HEK293T (cell line): Measurements from ENCODE around the gene TCAP.

Experiments
- CTCF ChIA-PET: fragments of 350-600 bp; formaldehyde crosslinking; extraction: SDS; loops from one replicate; lab custom pipeline; 2021; ENCODE audit warnings: antibody characterized with exemption, inconsistent platforms; lab: Yijun Ruan, JAX
- POLR2A ChIA-PET: fragments of 350-600 bp; formaldehyde crosslinking; extraction: SDS; loops from one replicate; lab custom pipeline; 2020; ENCODE audit warnings: antibody characterized with exemption, inconsistent platforms; lab: Yijun Ruan, JAX
- DNase-seq: peaks from one replicate; pipeline ENCODE4 v3.0.0; 2012; ENCODE audit warnings: mixed read lengths; ENCODE audit errors: extremely low spot score
- ARNT ChIP-seq: fragments of 450-650 bp; IDR thresholded peaks from 2 replicates; pipeline ENCODE4 v1.6.1; 2017; ENCODE audit warnings: mild to moderate bottlenecking
- BHLHE40 ChIP-seq: fragments of 450-650 bp; IDR thresholded peaks from 2 replicates; pipeline ENCODE4 v1.6.1; 2016; ENCODE audit warnings: mild to moderate bottlenecking, moderate library complexity, borderline replicate concordance
- CTBP1 ChIP-seq: fragments of 450-650 bp; IDR thresholded peaks from 2 replicates; pipeline ENCODE4 v1.6.1; 2016; ENCODE audit warnings: borderline replicate concordance
- ELF4 ChIP-seq: fragments of 450-650 bp; IDR thresholded peaks from 2 replicates; pipeline ENCODE4 v1.6.1; 2017; ENCODE audit warnings: antibody characterized with exemption
- FOXA1 ChIP-seq: fragments of 450-650 bp; IDR thresholded peaks from 2 replicates; pipeline ENCODE4 v1.6.1; 2016; ENCODE audit warnings: mild to moderate bottlenecking
- FOXK2 ChIP-seq: fragments of 450-650 bp; IDR thresholded peaks from 2 replicates; pipeline ENCODE4 v1.6.1; 2016; ENCODE audit warnings: mild to moderate bottlenecking
- FOXM1 ChIP-seq: fragments of 450-650 bp; IDR thresholded peaks from 2 replicates; pipeline ENCODE4 v1.6.1; 2017; ENCODE audit warnings: mild to moderate bottlenecking, borderline replicate concordance
- HDGF ChIP-seq: fragments of 450-650 bp; IDR thresholded peaks from 2 replicates; pipeline ENCODE4 v1.6.1; 2017; ENCODE audit warnings: antibody characterized with exemption, borderline replicate concordance
- L3MBTL2 ChIP-seq: fragments of 450-650 bp; conservative IDR thresholded peaks from 2 replicates; pipeline ENCODE4 v1.6.1; 2016; ENCODE audit warnings: mild to moderate bottlenecking
- LEF1 ChIP-seq: fragments of 450-650 bp; IDR thresholded peaks from 2 replicates; pipeline ENCODE4 v1.6.1; 2017; ENCODE audit warnings: mild to moderate bottlenecking, borderline replicate concordance
- NFRKB ChIP-seq: fragments of 450-650 bp; IDR thresholded peaks from 2 replicates; pipeline ENCODE4 v1.6.1; 2016; ENCODE audit warnings: mild to moderate bottlenecking, moderate library complexity
- SP1 ChIP-seq: fragments of 450-650 bp; IDR thresholded peaks from 2 replicates; pipeline ENCODE4 v1.6.1; 2017
- SUZ12 ChIP-seq: fragments of 450-650 bp; IDR thresholded peaks from 2 replicates; pipeline ENCODE4 v1.6.1; 2016; ENCODE audit warnings: mild to moderate bottlenecking
- TARDBP ChIP-seq: fragments of 450-650 bp; IDR thresholded peaks from 2 replicates; pipeline ENCODE4 v1.6.1; 2016
- ZNF384 ChIP-seq: fragments of 450-650 bp; IDR thresholded peaks from 2 replicates; pipeline ENCODE4 v1.6.1; 2016
- TF ChIP-seq, protein P1 (sequence below): fragments of 450-650 bp; IDR thresholded peaks from 2 replicates; pipeline ENCODE4 v1.6.1; 2016

TCAP gene

DNA sequence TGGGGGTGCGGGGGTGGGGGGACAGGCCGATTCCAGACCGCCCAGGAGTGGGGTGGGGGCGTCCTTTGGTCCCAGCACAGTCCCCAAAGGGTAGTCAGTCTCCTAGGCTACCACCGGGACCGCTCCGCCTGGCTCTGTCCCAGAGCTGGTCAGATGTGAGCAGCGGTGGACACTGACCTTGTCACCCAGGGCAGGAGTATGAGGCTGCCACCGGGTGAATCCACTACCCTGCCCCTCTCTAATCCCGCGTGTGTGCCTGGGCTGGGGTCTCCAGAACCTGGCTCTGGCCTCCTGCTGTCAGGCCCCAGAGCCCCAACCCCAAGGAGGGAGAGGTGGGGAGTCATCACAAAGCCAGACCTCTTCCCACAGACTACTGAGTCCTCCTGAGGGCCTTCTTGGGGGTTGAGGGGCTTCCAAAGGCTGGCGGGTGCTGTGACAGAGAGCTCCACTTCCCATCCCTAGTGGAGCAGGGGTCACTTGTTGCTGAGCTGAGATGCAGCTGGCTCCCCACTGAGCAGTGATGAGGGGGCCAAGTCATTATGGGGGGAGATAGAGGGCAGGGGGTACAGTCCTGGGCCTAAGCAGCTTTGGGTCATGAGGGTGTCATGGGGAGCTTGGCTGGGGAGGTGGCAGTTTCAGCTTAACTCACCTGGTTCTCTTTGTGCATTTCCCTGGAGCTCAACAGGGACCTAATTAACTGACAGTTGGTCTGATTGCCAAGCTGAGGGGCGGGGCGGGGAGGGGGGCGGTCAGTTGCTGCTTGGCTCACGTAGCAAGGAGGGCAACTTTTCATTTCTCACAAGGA is 37.2 kb upstream of the TCAP start:
- DNase-seq: no peak
- ChIA-PET POLR2A (interaction anchor here (1.1 kb wide), 1 partner anchor 10 kb away, joined by 6 read pairs; no protein-coding TSS in a partner anchor), CTCF (interaction anchor here (1.0 kb wide), 1 partner anchor 27 kb away, joined by 6 read pairs; no protein-coding TSS in a partner anchor)
- no peak for TF ChIP-seq NFRKB
- no peak for TF ChIP-seq SUZ12
- no peak for TF ChIP-seq ZNF384
- no peak for TF ChIP-seq CTBP1
- TF ChIP-seq BHLHE40: no peak
- no peak for TF ChIP-seq TARDBP
- TF ChIP-seq, protein P1, sequence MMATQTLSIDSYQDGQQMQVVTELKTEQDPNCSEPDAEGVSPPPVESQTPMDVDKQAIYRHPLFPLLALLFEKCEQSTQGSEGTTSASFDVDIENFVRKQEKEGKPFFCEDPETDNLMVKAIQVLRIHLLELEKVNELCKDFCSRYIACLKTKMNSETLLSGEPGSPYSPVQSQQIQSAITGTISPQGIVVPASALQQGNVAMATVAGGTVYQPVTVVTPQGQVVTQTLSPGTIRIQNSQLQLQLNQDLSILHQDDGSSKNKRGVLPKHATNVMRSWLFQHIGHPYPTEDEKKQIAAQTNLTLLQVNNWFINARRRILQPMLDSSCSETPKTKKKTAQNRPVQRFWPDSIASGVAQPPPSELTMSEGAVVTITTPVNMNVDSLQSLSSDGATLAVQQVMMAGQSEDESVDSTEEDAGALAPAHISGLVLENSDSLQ: no peak
- no peak for TF ChIP-seq ARNT
- no peak for TF ChIP-seq FOXK2
- no peak for TF ChIP-seq LEF1
- TF ChIP-seq SP1: no peak
- TF ChIP-seq FOXA1: no peak
- TF ChIP-seq HDGF: no peak

DNA sequence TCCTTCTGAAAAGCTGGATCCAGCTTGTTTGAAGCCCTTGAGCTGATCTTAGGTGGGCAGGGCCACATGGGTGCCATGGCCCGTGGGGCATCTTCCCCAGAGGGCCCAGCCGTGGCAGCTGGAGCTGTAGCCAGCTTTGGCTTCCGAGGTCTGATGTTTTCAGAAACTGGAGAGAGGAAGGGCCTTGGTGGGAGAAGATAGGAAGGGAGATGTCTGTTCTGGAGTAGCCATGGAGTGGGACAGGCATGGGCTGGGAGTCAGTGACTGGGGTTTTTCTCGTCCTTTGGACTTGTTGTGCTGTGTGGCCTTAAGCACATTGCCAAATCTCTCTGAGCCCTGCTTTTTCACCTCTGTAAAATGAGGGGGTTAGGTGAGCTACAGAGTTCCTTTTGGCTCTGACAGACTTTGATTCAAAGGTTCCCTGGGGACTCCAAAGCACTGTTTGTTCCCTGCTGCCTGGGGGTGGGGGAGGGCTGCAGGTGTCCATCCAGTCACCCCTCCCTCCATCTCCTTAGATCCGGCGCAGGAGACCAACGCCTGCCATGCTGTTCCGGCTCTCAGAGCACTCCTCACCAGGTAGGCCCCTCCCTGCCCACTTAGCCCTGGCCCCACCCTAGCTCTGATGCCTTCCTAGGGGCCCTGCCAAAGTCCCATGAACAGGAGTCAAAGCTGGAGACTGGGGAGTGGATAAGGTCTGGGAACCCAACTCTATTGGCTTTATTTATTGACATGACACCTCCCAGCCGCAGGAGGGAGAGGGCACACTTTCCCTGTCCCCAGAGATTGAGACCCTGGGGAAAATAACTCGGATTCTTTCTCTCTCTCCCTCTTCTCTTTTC is 36.3 kb upstream of the TCAP start:
- no peak for DNase-seq
- ChIA-PET CTCF (interaction anchor here (1.0 kb wide), 1 partner anchor 26 kb away, joined by 6 read pairs; no protein-coding TSS in a partner anchor), POLR2A (interaction anchor here (1.1 kb wide), 1 partner anchor 9 kb away, joined by 6 read pairs; no protein-coding TSS in a partner anchor)
- TF ChIP-seq NFRKB (no peak), BHLHE40 (no peak), SP1 (no peak), CTBP1 (no peak), ZNF384 (no peak), FOXA1 (no peak), FOXK2 (no peak), HDGF (no peak), ELF4 (no peak), LEF1 (no peak), SUZ12 (no peak), ARNT (no peak), L3MBTL2 (no peak), TARDBP (no peak), FOXM1 (no peak)
- TF ChIP-seq, protein P1: no peak

DNA sequence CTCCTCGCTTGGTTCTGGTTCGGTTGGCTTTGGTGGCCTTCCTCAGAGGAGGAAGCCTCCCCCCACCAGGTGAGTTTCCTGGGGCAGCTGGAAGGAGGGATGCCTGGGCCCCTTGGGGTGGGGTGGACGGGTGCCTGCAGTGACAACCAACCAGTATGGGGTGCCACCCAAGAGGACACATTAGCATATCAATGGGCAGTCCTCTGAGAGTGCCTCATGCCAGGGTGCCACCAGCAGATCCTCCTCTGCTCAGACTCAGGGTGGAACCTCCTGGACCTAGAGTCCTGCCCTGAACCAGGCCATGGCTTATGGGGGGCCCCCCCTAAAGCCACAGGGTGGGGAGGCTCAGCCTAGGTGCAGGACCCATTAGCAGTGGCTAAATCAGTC is 35.7 kb upstream of the TCAP start:
- no peak for DNase-seq
- TF ChIP-seq ARNT: no peak
- TF ChIP-seq, protein P1: no peak
- no peak for TF ChIP-seq CTBP1
- no peak for TF ChIP-seq FOXK2
- no peak for TF ChIP-seq BHLHE40
- no peak for TF ChIP-seq LEF1
- no peak for TF ChIP-seq SUZ12
- TF ChIP-seq L3MBTL2: no peak
- no peak for TF ChIP-seq NFRKB
- TF ChIP-seq SP1: no peak
- TF ChIP-seq FOXM1: no peak
- no peak for TF ChIP-seq ZNF384
- no peak for TF ChIP-seq TARDBP
- CTCF ChIA-PET: no interaction called here
- POLR2A ChIA-PET: no interaction called here

DNA sequence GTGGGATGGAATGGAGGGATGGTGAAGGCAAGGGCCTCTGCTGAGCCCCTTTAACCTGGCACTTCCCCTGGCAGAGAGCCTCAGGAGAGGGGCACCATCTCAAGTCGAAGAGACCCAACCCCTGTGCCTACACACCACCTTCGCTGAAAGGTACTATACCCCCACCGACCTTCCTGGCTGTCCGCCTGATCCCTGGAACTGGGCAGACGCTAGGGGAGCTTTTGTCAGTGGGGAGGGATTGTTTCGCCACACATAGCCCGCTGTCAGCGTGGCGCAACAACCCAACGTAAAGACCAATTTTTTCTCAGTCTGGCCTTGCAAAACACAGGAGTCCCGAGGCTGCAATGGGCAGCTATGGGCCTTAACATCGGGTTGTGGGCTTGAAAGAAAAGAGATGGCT is 35.3 kb upstream of the TCAP start:
- no peak for DNase-seq
- POLR2A ChIA-PET: no interaction called here
- TF ChIP-seq NFRKB: no peak
- TF ChIP-seq SP1: no peak
- TF ChIP-seq CTBP1: no peak
- TF ChIP-seq BHLHE40: no peak
- CTCF ChIA-PET: no interaction called here

DNA sequence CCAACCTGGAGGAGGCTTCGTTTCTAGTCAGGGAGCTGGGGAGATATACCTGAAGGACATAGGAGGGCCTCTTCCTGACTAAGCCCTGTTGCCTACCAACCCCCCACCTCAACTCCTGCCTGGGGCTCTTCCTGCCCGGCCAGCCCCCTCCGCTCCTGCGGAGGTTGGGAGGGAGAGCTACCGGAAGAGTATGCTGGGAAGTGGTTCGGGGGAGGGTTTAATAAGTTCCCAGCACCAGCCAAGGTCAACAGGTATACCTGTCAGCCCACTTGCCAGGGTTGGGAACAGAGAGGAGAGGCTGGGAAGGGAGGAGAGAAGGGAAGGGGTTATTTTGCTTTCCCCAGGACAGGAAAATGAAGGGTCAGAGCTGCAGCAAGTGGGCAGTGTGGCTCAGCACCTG is 33.7 kb upstream of the TCAP start:
- no peak for TF ChIP-seq CTBP1
- no peak for TF ChIP-seq ZNF384
- TF ChIP-seq FOXM1: no peak
- TF ChIP-seq ELF4: no peak
- no peak for TF ChIP-seq LEF1
- no peak for TF ChIP-seq FOXA1
- no peak for TF ChIP-seq ARNT
- TF ChIP-seq FOXK2: no peak
- TF ChIP-seq, protein P1: no peak
- no peak for TF ChIP-seq NFRKB
- TF ChIP-seq BHLHE40: no peak
- no peak for TF ChIP-seq L3MBTL2
- TF ChIP-seq TARDBP: no peak
- no peak for TF ChIP-seq HDGF
- no peak for TF ChIP-seq SP1
- no peak for TF ChIP-seq SUZ12
- CTCF ChIA-PET: interaction anchor here (0.6 to 5.5 kb wide), 11 partner anchors 9 to 990 kb away, joined by 3 to 80 read pairs (median 3); partner anchors contain the start of gene TCAP
- no peak for DNase-seq
- POLR2A ChIA-PET: interaction anchor here (1.1 kb wide), 1 partner anchor 69 kb away, joined by 3 read pairs; the partner anchor contains the start of gene ERBB2
